Keratinocyte (primary cell): ENCODE results near the gene DNASE1.

Experiments used
- EZH2 ChIP-seq: IDR thresholded peaks from one replicate; pipeline ENCODE4 v1.6.1; 2012; ENCODE audit warnings: inconsistent platforms, mild to moderate bottlenecking, low read length, moderate library complexity
- TF ChIP-seq, protein P1 (sequence below), 3 experiments: IDR thresholded peaks in 1 of 3; conservative IDR thresholded peaks in 1 of 3; optimal IDR thresholded peaks in 1 of 3; 2 replicates in 2 of 3; 3 replicates in 1 of 3; pipeline versions ENCODE3 to v1.5.1; 2011; ENCODE audit warnings: low read length in 3 of 3, mild to moderate bottlenecking in 3 of 3, moderate library complexity in 2 of 3, control low read depth in 1 of 3, inconsistent platforms in 1 of 3; ENCODE audit not compliant: insufficient read depth in 2 of 3; ENCODE audit errors: extremely low read depth in 1 of 3

DNA sequence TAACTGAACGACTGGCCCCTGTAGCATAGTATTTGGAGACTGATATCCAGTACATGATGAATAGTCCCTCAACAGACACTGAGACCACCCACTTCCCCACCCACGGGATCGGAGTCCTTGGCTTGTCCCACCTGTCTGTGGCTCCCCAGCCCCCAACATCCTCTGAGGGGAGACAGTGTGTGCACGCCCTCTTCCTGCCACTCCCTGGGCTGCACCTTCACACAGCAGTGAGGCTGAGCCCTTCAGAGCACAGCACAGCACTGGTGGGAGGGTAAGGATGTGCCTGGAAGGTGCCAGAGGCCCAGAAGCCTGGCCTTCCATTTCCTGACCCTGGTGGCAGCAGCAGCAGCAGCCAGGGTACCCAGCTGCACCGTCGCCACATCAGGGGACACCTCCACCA, 11.0 kb downstream of the DNASE1 start:
- TF ChIP-seq, protein P1, sequence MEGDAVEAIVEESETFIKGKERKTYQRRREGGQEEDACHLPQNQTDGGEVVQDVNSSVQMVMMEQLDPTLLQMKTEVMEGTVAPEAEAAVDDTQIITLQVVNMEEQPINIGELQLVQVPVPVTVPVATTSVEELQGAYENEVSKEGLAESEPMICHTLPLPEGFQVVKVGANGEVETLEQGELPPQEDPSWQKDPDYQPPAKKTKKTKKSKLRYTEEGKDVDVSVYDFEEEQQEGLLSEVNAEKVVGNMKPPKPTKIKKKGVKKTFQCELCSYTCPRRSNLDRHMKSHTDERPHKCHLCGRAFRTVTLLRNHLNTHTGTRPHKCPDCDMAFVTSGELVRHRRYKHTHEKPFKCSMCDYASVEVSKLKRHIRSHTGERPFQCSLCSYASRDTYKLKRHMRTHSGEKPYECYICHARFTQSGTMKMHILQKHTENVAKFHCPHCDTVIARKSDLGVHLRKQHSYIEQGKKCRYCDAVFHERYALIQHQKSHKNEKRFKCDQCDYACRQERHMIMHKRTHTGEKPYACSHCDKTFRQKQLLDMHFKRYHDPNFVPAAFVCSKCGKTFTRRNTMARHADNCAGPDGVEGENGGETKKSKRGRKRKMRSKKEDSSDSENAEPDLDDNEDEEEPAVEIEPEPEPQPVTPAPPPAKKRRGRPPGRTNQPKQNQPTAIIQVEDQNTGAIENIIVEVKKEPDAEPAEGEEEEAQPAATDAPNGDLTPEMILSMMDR (optimal IDR thresholded peaks at IDR 0.05 in 1 of 3, IDR thresholded peaks at IDR 0.05 in 1 of 3, conservative IDR thresholded peaks at IDR 0.05 in 1 of 3; ENCODE audit: extremely low read depth in 1 of 3, insufficient read depth in 2 of 3, low read length in 3 of 3) = no peak
- TF ChIP-seq EZH2 = no peak
